HG03060 (cell line): ENCODE results near the gene CCDC92.
A peak's percentile ranks its signal among the peaks of the same experiment; 100 is the strongest.

Source experiments
- ATAC-seq: cut with Tn5 transposase; IDR thresholded peaks from one replicate; pipeline ENCODE4 v1.9.1; 2021; ENCODE audit warnings: low read depth, moderate number of reproducible peaks; ENCODE audit not compliant: unreplicated experiment

Gene CCDC92

GRCh38 chr12:123972457-123973401, at the start of gene CCDC92, which contains the start of gene ZNF664:
CCDC92 (minus strand) TSS chr12:123972831; CDS start chr12:123944305, 28,526 bp downstream.
ZNF664 (plus strand) TSS chr12:123973215; CDS start chr12:124012145, 38,930 bp downstream.
- peak; percentile 75 for ATAC-seq

GRCh38 chr12:124022161-124022560, 49.5 kb upstream of the CCDC92 start:
- ATAC-seq: no peak

GRCh38 chr12:124021007-124021406, 48.4 kb upstream of the CCDC92 start:
- ATAC-seq: no peak

GRCh38 chr12:124020514-124020949, 47.9 kb upstream of the CCDC92 start:
- ATAC-seq: no peak

- no peak for ATAC-seq
Observed at GRCh38 chr12:124019115-124019514, 46.5 kb upstream of the CCDC92 start.

GRCh38 chr12:124018539-124018938, 45.9 kb upstream of the CCDC92 start:
- ATAC-seq: no peak

GRCh38 chr12:124017064-124017463, 44.4 kb upstream of the CCDC92 start:
- ATAC-seq: no peak

GRCh38 chr12:124015494-124016461, 43.1 kb upstream of the CCDC92 start:
- ATAC-seq: no peak

GRCh38 chr12:124013073-124013472, 40.4 kb upstream of the CCDC92 start:
- ATAC-seq: no peak

- ATAC-seq: no peak
Observed at GRCh38 chr12:124011435-124012115, 38.9 kb upstream of the CCDC92 start.

GRCh38 chr12:124010687-124011086, 38.1 kb upstream of the CCDC92 start:
- ATAC-seq: no peak

GRCh38 chr12:124009781-124010180, 37.1 kb upstream of the CCDC92 start:
- ATAC-seq: no peak

GRCh38 chr12:124008595-124008994, 36.0 kb upstream of the CCDC92 start:
- ATAC-seq: no peak

GRCh38 chr12:124007826-124008570, 35.4 kb upstream of the CCDC92 start:
- no peak for ATAC-seq

GRCh38 chr12:124006846-124007713, 34.4 kb upstream of the CCDC92 start:
- no peak for ATAC-seq

- ATAC-seq: no peak
Observed at GRCh38 chr12:124006085-124006845, 33.6 kb upstream of the CCDC92 start.

- no peak for ATAC-seq
Observed at GRCh38 chr12:124004233-124004875, 31.7 kb upstream of the CCDC92 start.
